GM12891 (cell line): ENCODE measurements around the gene SMIM8.

Experiments used
- POLR2A ChIP-seq: IDR thresholded peaks from 2 replicates; pipeline ENCODE4 v1.6.1; 2011; ENCODE audit warnings: low read depth, low read length, control low read depth
- POLR2AphosphoS5 ChIP-seq: IDR thresholded peaks from 2 replicates; pipeline ENCODE4 v1.6.1; 2011; ENCODE audit warnings: low read depth, low read length, control low read depth

- TF ChIP-seq POLR2A (no peak), POLR2AphosphoS5 (no peak)
Measured at GRCh38 chr6:87349896-87350295, 27.5 kb downstream of the SMIM8 start.
